ENCODE measurements around the gene MAPK9. TPM values are rescaled to one million over a fixed set of nuclear protein-coding genes. Genes with fewer than 3 reads are reported as not detected.
A peak's percentile ranks its signal among the peaks of the same experiment; 100 is the strongest.

The MAPK9 gene
- total RNA-seq, 1 donor from 2014 or later = 42.4 TPM

DNA sequence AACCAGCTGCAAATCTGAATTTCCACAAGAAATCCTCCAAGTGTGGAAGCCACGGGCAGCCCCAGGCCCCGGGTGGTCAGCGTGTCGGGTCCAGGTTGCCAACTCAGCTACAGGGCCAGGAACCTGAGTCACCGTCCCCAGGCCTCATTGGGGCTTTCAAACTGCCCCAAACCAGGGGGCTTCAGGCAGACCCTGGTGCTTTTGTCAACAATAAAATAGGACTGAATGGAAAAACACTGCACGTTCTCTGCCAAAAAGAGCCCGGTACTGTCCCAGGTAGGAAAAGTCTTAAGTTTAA is 37.2 kb upstream of the MAPK9 start:
- DNase-seq (no peak), ATAC-seq (ENCODE audit: poor library complexity) (no peak)
- intact Hi-C loops (cut with DNase I) = loop anchor here (5.0 kb wide), 1 partner anchor 202 kb away; no protein-coding TSS in a partner anchor

GRCh38 chr5:180328296-180329137 is 36.6 kb upstream of the MAPK9 start:
- ATAC-seq (ENCODE audit: poor library complexity) (peak; percentile 62), DNase-seq (peak; percentile 92)
- intact Hi-C loops (cut with DNase I) = loop anchor here (5.0 kb wide), 1 partner anchor 201 kb away; no protein-coding TSS in a partner anchor

GRCh38 chr5:180326989-180327565 is 35.2 kb upstream of the MAPK9 start:
- no peak for ATAC-seq (ENCODE audit: poor library complexity)
- intact Hi-C loops (cut with DNase I) = loop anchor here (5.0 kb wide), 1 partner anchor 200 kb away; no protein-coding TSS in a partner anchor
- no peak for DNase-seq

GRCh38 chr5:180324601-180324950 is 32.7 kb upstream of the MAPK9 start:
- no peak for DNase-seq
- peak; percentile 19 for ATAC-seq (ENCODE audit: poor library complexity)
- intact Hi-C loops (cut with DNase I) = no loop called here

DNA sequence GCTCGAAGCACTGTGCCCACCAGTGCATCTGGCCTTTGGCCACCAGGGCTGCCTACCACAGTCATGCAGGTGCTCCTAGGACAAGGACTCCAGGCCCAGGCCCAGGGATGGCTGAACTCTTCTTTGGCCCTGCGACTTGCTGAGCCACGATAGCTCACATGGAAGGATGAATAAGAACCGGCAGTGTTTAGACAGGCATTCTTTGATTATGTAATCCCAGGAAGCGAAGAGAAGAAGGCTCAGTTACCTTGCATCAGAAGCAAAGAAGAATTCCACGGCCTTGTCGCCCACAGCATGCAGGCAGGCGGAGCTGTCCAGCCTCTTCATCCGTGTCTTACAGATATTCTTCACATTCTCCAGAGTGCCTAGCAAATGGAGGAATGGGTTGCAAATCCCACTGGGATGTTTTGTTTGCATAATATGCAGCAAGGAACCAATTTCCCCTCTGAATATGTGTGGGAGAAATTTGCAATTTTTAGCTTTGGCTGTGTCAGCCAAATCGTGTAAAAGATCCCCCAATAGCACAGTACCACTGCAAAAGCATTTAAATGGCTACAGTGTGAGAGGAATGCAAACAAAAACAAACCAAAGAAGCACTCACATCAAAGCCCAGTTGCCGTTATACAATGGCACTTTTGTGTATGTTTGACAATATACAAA is 32.2 kb upstream of the MAPK9 start:
- intact Hi-C loops (cut with DNase I) = no loop called here
- no peak for ATAC-seq (ENCODE audit: poor library complexity)
- no peak for DNase-seq

- DNase-seq (peak; percentile 24), ATAC-seq (ENCODE audit: poor library complexity) (no peak)
- intact Hi-C loops (cut with DNase I) = no loop called here
These were observed 31.3 kb upstream of the MAPK9 start for GRCh38 chr5:180323160-180323559.

DNA sequence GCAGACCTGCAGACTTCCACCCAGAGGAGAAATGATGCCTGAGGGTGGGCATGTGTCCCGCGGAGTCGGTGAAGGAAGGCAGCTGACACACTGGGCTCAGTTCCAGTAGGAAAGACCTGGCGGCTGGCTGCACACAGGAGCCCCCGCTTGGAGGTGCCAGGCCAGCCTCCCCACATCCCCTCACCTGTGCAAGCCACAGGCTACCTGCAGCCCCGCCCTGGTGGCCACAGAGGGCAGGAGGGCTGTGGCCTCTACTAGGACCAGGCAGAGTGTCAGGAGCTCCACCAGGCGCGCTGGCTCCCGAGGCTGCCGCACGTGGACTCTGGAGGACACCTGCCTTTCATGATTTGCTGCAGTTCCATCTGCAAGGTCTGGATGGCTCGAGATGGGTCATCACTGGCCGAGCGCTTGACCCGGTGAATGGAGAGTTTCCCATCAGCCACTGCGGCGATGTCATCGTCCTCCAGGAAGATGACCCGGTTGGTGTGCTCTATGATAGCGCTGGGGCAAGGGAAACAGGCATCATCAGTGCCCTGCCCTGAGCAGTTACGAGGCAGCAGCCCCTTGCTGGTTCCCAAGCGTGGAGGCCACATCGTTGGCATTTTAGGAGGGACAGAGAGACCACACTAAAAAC is 26.7 kb upstream of the MAPK9 start:
- ATAC-seq (ENCODE audit: poor library complexity) (no peak), DNase-seq (peak; percentile 37)
- intact Hi-C loops (cut with DNase I) = no loop called here

- ATAC-seq (ENCODE audit: poor library complexity) (no peak), DNase-seq (peak; percentile 19)
- intact Hi-C loops (cut with DNase I) = no loop called here
These were observed 24.7 kb upstream of the MAPK9 start for GRCh38 chr5:180316586-180316985.

GRCh38 chr5:180315762-180316212 is 23.9 kb upstream of the MAPK9 start:
- DNase-seq (peak; percentile 80), ATAC-seq (ENCODE audit: poor library complexity) (peak; percentile 64)
- intact Hi-C loops (cut with DNase I) = no loop called here

GRCh38 chr5:180313677-180314505 is 22.0 kb upstream of the MAPK9 start:
- DNase-seq (peak; percentile 79), ATAC-seq (ENCODE audit: poor library complexity) (peak; percentile 87)
- intact Hi-C loops (cut with DNase I) = no loop called here

- DNase-seq = peak; percentile 20
- no peak for ATAC-seq (ENCODE audit: poor library complexity)
- intact Hi-C loops (cut with DNase I) = no loop called here
These were observed 19.3 kb upstream of the MAPK9 start for GRCh38 chr5:180311216-180311615.

DNA sequence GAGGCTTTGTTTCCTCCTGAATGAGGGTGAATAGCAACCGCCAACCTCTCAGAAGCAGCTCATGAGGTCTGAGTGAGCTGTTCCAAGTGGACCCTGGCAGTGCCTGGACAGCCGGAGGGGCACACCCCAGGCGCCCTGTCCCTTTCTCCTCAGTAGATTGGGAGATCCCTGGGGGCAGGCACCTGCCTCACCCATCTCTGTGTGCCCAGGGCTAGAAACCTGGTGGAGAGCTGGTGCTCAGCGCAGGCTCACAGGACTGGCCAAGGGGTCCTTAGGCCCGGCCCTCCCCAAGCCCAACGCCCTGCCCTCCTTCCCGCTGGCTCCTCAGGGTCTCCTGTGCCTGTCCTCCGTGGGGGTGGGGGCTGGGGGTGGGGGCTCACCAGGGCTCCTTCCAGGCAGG is 14.9 kb upstream of the MAPK9 start:
- ATAC-seq (ENCODE audit: poor library complexity) (no peak), DNase-seq (no peak)
- intact Hi-C loops (cut with DNase I) = no loop called here

GRCh38 chr5:180305481-180305880 is 13.6 kb upstream of the MAPK9 start:
- DNase-seq = no peak

GRCh38 chr5:180304431-180305375 is 12.8 kb upstream of the MAPK9 start:
- intact Hi-C loops (cut with DNase I) = no loop called here
- DNase-seq (no peak), ATAC-seq (ENCODE audit: poor library complexity) (no peak)

More at GRCh38 chr5:180305481-180305880, 13.6 kb upstream of the MAPK9 start:
- ATAC-seq (ENCODE audit: poor library complexity) = no peak
- intact Hi-C loops (cut with DNase I) = no loop called here

DNA sequence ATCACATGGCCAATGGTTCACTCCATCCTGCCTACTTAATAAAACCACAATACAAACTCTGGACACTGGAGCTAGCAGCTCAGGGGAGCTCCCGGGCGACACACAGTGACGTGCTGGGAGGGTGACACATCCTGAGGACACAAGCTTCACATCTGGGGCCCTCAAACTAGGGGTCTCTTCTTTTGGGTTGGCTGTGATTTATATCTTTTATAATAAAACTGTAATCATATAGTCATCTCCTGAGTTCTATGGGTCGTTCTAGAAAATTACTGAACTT is 12.1 kb upstream of the MAPK9 start:
- ATAC-seq (ENCODE audit: poor library complexity) (no peak), DNase-seq (no peak)
- intact Hi-C loops (cut with DNase I) = no loop called here

- intact Hi-C loops (cut with DNase I) = no loop called here
- ATAC-seq (ENCODE audit: poor library complexity) (no peak), DNase-seq (no peak)
These were observed 11.5 kb upstream of the MAPK9 start for GRCh38 chr5:180303226-180304015.

DNA sequence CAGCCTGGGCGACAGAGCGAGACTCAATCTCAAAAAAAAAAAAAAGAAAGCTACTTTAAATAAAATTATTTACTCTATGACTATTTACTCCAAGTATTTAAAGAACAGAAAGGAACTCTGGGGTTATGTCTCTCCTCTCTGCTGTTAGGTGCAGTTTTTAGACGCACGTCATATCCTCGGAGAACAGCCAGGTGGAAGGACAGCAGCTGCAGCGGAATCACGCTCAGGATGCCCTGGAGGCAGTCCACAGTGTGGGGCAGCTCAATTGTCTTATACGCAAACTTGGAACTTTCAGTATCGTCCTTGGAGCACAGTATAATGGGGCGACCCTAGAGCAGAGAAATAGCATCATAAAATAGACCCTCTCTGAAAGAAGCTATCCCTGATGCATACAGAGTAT is 10.4 kb upstream of the MAPK9 start:
- intact Hi-C loops (cut with DNase I) = no loop called here
- ATAC-seq (ENCODE audit: poor library complexity) (no peak), DNase-seq (no peak)

All from Right ventricle myocardium superior (tissue), 1 donor.